Fibroblast of lung (primary cell): ENCODE results near the gene HPSE2. TPM values are rescaled to one million over a fixed set of nuclear protein-coding genes. Genes with fewer than 3 reads are reported as not detected.
A peak's percentile ranks its signal among the peaks of the same experiment; 100 is the strongest.

Source experiments
- DNase-seq, 2 donors: peaks; one replicate each; pipeline versions ENCODE4 v3.0.0 to v3.0.0-alpha.2; 2010; ENCODE audit warnings: low read depth in 2 of 2
- H2AFZ ChIP-seq: 2 replicates; pipeline ENCODE4 v1.5.1; 2012; ENCODE audit warnings: low read length, control low read depth, inconsistent platforms
- H3K27ac ChIP-seq: 2 replicates; pipeline ENCODE4 v1.5.1; 2011; ENCODE audit warnings: low read length, control low read depth; ENCODE audit not compliant: insufficient read depth
- H3K27me3 ChIP-seq: 2 replicates; pipeline ENCODE4 v1.5.1; 2011; ENCODE audit warnings: mild to moderate bottlenecking, low read length; ENCODE audit not compliant: control insufficient read depth, insufficient read depth
- H3K36me3 ChIP-seq: 2 replicates; pipeline ENCODE4 v1.5.1; 2011; ENCODE audit warnings: low read length; ENCODE audit not compliant: control insufficient read depth, insufficient read depth
- H3K4me1 ChIP-seq: 2 replicates; pipeline ENCODE4 v1.5.1; 2011; ENCODE audit warnings: low read length; ENCODE audit not compliant: control insufficient read depth, insufficient read depth; ENCODE audit errors: extremely low read depth
- H3K4me2 ChIP-seq: 2 replicates; pipeline ENCODE4 v1.5.1; 2011; ENCODE audit warnings: low read length, control low read depth; ENCODE audit not compliant: insufficient read depth; ENCODE audit errors: extremely low read depth
- H3K4me3 ChIP-seq, 4 experiments: fragments of 200-600 bp in 1 of 4; sonication (generic) in 1 of 4; replicated peaks in 1 of 4; 2 replicates each; pipeline ENCODE4 v1.5.1; 2011 to 2016; ENCODE audit warnings: low read length in 4 of 4, low read depth in 3 of 4, mild to moderate bottlenecking in 3 of 4, control low read depth in 2 of 4, inconsistent platforms in 1 of 4, mixed read lengths in 1 of 4; ENCODE audit not compliant: insufficient read depth in 1 of 4; ENCODE audit errors: control extremely low read depth in 1 of 4
- H3K79me2 ChIP-seq: 2 replicates; pipeline ENCODE4 v1.5.1; 2012; ENCODE audit warnings: mild to moderate bottlenecking, low read length, inconsistent platforms; ENCODE audit not compliant: control insufficient read depth, insufficient read depth
- H3K9ac ChIP-seq: 2 replicates; pipeline ENCODE4 v1.5.1; 2011; ENCODE audit warnings: mild to moderate bottlenecking, low read length, control low read depth; ENCODE audit not compliant: insufficient read depth
- H3K9me3 ChIP-seq: 2 replicates; pipeline ENCODE4 v1.5.1; 2012; ENCODE audit warnings: low read depth, low read length; ENCODE audit not compliant: control insufficient read depth, insufficient read depth
- H4K20me1 ChIP-seq: 2 replicates; pipeline ENCODE4 v1.5.1; 2011; ENCODE audit warnings: low read length; ENCODE audit not compliant: control insufficient read depth, insufficient read depth; ENCODE audit errors: extremely low read depth
- EZH2 ChIP-seq: IDR thresholded peaks from 2 replicates; pipeline ENCODE4 v1.5.1; 2012; ENCODE audit warnings: low read length, control low read depth, mild to moderate bottlenecking; ENCODE audit errors: missing control alignments
- polyA plus RNA-seq, 2 donors: library from polyadenylated mRNA; depleted of rRNA in 1 of 2; stranded (reverse) in 1 of 2; unstranded in 1 of 2; fragments of >200 nt; gene quantifications; 2 replicates each; pipeline ENCODE4 v1.2.1, GENCODE V29; 2011 to 2012; ENCODE audit warnings: missing spikeins in 1 of 2
- total RNA-seq: library from RNA; depleted of rRNA; stranded (reverse); fragments of >200 nt; gene quantifications from 2 replicates; pipeline ENCODE4 v1.2.1, GENCODE V29; 2014
- TF ChIP-seq, protein P1 (sequence below), 2 donors: IDR thresholded peaks in 1 of 2; conservative IDR thresholded peaks in 1 of 2; 1 replicate in 1 of 2; 2 replicates in 1 of 2; pipeline ENCODE4 v1.5.1; 2011 to 2012; ENCODE audit warnings: low read length in 2 of 2, control low read depth in 1 of 2, inconsistent platforms in 1 of 2, low read depth in 1 of 2, mild to moderate bottlenecking in 1 of 2

The HPSE2 gene
- total and polyA plus RNA-seq, 2 donors (not counting 1 experiment from before 2014, with no cell fraction given), result 0.02 to 0.17 TPM

DNA sequence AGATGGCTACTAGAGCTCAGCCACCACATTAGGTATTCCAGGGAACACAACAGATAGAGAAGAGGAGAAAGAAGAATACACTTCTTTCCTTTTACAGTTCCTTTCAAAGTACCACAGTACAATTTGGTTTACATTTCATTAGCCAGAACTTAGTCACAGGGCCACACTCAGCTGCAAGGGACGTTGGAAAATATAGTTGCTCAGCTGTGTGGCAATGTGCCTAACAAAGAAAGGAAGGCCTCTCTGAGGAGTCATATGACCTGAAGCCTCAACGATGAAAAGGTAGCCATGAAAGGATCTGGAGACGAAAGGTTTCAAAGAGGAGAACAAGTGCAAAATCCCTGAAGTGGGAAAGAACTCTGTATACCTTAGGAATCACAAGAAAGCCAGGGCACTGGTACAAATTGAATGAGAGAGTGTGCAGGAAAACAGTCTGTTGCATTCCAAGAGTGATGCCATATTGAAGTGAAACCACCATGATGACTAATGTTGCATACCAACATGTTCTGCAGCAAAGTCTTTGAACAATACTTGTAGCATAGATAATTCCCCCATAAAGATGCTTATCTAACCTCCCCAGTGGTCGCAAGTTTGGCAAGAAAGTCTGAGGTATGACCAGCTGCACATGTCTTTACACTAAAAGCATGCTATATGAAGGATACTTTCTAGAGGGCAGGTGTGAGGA is 278.9 kb downstream of the HPSE2 start:
- H2AFZ ChIP-seq, result peak overlapping the region; percentile 17
- no peaks in the 10 kb centered on the region for H3K9me3 ChIP-seq
- H3K9ac ChIP-seq, result no peak overlapping the region
- no peaks in the 10 kb centered on the region for H3K79me2 ChIP-seq
- H3K36me3 ChIP-seq, result no peaks in the 10 kb centered on the region
- H3K4me3 ChIP-seq, result no peak overlapping the region
- H3K4me1 ChIP-seq, result peaks cover 19% of the 10 kb centered on the region
- TF ChIP-seq EZH2, result no peak
- TF ChIP-seq, protein P1, sequence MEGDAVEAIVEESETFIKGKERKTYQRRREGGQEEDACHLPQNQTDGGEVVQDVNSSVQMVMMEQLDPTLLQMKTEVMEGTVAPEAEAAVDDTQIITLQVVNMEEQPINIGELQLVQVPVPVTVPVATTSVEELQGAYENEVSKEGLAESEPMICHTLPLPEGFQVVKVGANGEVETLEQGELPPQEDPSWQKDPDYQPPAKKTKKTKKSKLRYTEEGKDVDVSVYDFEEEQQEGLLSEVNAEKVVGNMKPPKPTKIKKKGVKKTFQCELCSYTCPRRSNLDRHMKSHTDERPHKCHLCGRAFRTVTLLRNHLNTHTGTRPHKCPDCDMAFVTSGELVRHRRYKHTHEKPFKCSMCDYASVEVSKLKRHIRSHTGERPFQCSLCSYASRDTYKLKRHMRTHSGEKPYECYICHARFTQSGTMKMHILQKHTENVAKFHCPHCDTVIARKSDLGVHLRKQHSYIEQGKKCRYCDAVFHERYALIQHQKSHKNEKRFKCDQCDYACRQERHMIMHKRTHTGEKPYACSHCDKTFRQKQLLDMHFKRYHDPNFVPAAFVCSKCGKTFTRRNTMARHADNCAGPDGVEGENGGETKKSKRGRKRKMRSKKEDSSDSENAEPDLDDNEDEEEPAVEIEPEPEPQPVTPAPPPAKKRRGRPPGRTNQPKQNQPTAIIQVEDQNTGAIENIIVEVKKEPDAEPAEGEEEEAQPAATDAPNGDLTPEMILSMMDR (conservative IDR thresholded peaks at IDR 0.05 in 1 of 2, IDR thresholded peaks at IDR 0.05 in 1 of 2; ENCODE audit: low read depth in 1 of 2, low read length in 2 of 2), result no peak
- no peaks in the 10 kb centered on the region for H4K20me1 ChIP-seq
- H3K27me3 ChIP-seq, result no peaks in the 10 kb centered on the region
- no peak overlapping the region for H3K4me2 ChIP-seq
- peak overlapping the region; percentile 49 for H3K27ac ChIP-seq
- DNase-seq, result peak; percentile 43 to 67

DNA sequence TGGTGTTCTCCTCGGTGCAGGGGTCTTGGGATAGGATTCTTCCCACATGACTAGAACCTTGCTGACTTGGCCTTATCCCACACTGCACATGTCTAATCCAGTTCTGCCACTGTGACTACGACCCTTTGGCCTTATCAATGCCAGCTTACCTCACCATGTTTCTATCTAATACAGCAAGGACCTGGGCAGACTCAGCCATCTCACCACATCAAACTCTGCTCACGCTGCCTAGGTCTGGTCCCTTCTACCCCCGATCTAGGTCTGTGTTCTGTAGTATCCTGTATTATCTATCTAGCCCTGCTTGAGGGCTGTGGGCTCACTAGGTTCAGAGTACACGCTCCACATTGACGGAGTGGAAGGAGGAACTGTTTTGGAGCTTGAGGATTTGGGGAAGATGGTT is 282.4 kb downstream of the HPSE2 start:
- Histone ChIP-seq H3K9ac (no peak overlapping the region), H3K9me3 (no peaks in the 10 kb centered on the region), H3K27me3 (no peaks in the 10 kb centered on the region), H3K4me3 (no peak overlapping the region), H3K36me3 (no peaks in the 10 kb centered on the region), H3K4me2 (no peak overlapping the region), H4K20me1 (no peaks in the 10 kb centered on the region), H3K79me2 (no peaks in the 10 kb centered on the region), H2AFZ (no peak overlapping the region), H3K4me1 (peaks cover 9% of the 10 kb centered on the region), H3K27ac (no peak overlapping the region)
- no peak for TF ChIP-seq EZH2
- TF ChIP-seq, protein P1 (conservative IDR thresholded peaks at IDR 0.05 in 1 of 2, IDR thresholded peaks at IDR 0.05 in 1 of 2; ENCODE audit: low read depth in 1 of 2, low read length in 2 of 2), result no peak
- no peak for DNase-seq

DNA sequence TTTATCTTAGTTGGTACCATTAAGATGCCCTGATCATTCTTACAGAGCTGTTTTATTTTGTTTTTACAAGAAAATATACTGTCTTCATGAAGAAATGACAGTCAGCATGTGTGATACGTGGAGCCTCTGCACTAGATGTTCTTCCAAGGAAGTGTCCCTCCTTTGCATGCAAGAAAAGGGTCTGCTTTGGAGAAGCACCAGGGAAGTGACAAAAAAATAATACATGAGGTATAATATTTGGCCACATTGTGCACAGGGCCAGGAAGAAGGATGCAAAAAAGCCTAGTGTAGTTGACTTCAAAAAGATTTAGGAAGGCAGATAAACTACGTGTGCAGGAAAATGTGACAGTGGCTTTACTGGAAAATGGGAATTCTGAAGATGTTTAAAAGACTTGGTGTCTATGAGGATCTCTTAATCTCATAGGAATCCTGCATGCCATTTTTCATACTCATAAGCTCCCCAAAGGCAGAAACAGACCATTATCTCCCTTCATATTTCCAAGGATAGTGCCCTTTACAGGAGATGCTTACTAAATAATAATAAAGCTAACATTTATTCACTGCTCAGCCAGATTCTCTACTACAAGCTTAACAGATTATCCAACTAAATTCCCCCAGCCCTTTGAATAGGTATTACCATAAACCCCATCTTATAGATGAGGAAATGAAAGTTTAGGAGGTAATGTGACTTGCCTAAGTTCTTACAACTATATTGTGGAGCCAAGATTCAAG is 284.2 kb downstream of the HPSE2 start:
- Histone ChIP-seq H3K4me1 (peaks cover 1% of the 10 kb centered on the region), H3K4me3 (no peak overlapping the region), H3K27me3 (no peaks in the 10 kb centered on the region), H3K27ac (no peak overlapping the region), H3K36me3 (no peaks in the 10 kb centered on the region), H3K9me3 (no peaks in the 10 kb centered on the region), H2AFZ (no peak overlapping the region), H4K20me1 (no peaks in the 10 kb centered on the region), H3K9ac (no peak overlapping the region), H3K79me2 (no peaks in the 10 kb centered on the region), H3K4me2 (no peak overlapping the region)
- no peak for DNase-seq
- TF ChIP-seq, protein P1 (conservative IDR thresholded peaks at IDR 0.05 in 1 of 2, IDR thresholded peaks at IDR 0.05 in 1 of 2; ENCODE audit: low read depth in 1 of 2, low read length in 2 of 2), result no peak
- no peak for TF ChIP-seq EZH2
